Right lobe of liver (tissue), 6 donors: ENCODE results near the gene ACTL7B. TPM values are rescaled to one million over a fixed set of nuclear protein-coding genes. Genes with fewer than 3 reads are reported as not detected.

ENCODE experiments used
- ATAC-seq, 4 donors: fragments of 200-7000 bp; cut with Tn5 transposase; one replicate each; pipeline ENCODE4 v1.9.1; 2020; ENCODE audit warnings: mild to moderate bottlenecking in 4 of 4, moderate library complexity in 4 of 4
- DNase-seq, 3 donors: peaks; one replicate each; pipeline ENCODE4 v3.0.0-alpha.2; 2020
- H3K27ac ChIP-seq, 3 donors: fragments of 200-600 bp; one replicate each; pipeline ENCODE4 v1.8.0; 2022
- H3K27me3 ChIP-seq, 2 donors: fragments of 200-600 bp; one replicate each; pipeline ENCODE4 v1.8.0; 2022
- H3K36me3 ChIP-seq, 4 donors: fragments of 200-600 bp; sonication (generic) in 1 of 4; one replicate each; pipeline versions ENCODE4 v1.5.1 to v1.8.0; 2017 to 2022; ENCODE audit warnings: control low read depth in 1 of 4
- H3K4me1 ChIP-seq, 4 donors: fragments of 200-600 bp; sonication (generic) in 1 of 4; one replicate each; pipeline versions ENCODE4 v1.5.1 to v1.8.0; 2017 to 2022; ENCODE audit warnings: control low read depth in 1 of 4
- H3K4me3 ChIP-seq, 3 donors: fragments of 200-600 bp; one replicate each; pipeline ENCODE4 v1.8.0; 2022
- H3K9me3 ChIP-seq, 4 donors: fragments of 200-600 bp; sonication (generic) in 1 of 4; one replicate each; pipeline versions ENCODE4 v1.5.1 to v1.8.0; 2017 to 2022; ENCODE audit warnings: control low read depth in 1 of 4
- CTCF ChIP-seq, 4 donors: fragments of 200-600 bp in 3 of 4; fragments of 450-650 bp in 1 of 4; IDR thresholded peaks; one replicate each; pipeline versions ENCODE4 v1.5.1 to v1.8.0; 2016 to 2022; ENCODE audit warnings: antibody characterized with exemption in 4 of 4, mild to moderate bottlenecking in 2 of 4
- POLR2A ChIP-seq: fragments of 450-650 bp; IDR thresholded peaks from one replicate; pipeline ENCODE4 v1.6.1; 2017; ENCODE audit warnings: antibody characterized with exemption, mild to moderate bottlenecking
- WGBS: methylation state at CpG from one replicate; pipeline ENCODE4 v1.1.6; 2018; ENCODE audit warnings: low coverage, low lambda C conversion rate; ENCODE audit not compliant: insufficient coverage; ENCODE audit errors: missing lambda C conversion rate; 5-methylcytosine and 5-hydroxymethylcytosine counted together
- intact Hi-C, 2 donors: fragments of 100-400 bp; cut with DNase I; formaldehyde crosslinking; loops; one replicate each; pipeline versions ENCODE4 v1.11.2 to v1.14.1; 2022
- total RNA-seq, 6 experiments: library from RNA; depleted of rRNA in 2 of 6; stranded (reverse); fragments of >200 nt in 2 of 6; fragmentation: NEBNext Ultra II Directional in 3 of 6; extraction: Animal tissue kit (Norgen Biotek cat#: 25700) in 3 of 6; gene quantifications; one replicate each; pipeline versions ENCODE4 v1.1.0 to v1.2.4, GENCODE V29; 2016 to 2023
- donor health status: DM: no; HTN: yes; CAD: no.
- donor health status: DM: no; HTN: no; CAD: no.
- donor health status: DM: no; HTN: no; CAD: no.
- donor health status: DM: no; HTN: yes; CAD: no.
- donor health status: DM: no; HTN: yes; CAD: no.

Gene ACTL7B
- total RNA-seq, 6 experiments from 2014 or later = not detected

GRCh38 chr9:108882052-108882888 is 26.5 kb upstream of the ACTL7B start:
- H3K4me1 ChIP-seq = peaks cover 0 to 25% (median 7%) of the 10 kb centered on the region in 4 donors
- ATAC-seq = no peak
- intact Hi-C loops = no loop called here
- peaks cover 0 to 29% (median 15%) of the 10 kb centered on the region in 4 donors for H3K36me3 ChIP-seq
- TF ChIP-seq CTCF (IDR thresholded peaks at IDR 0.05) (no peak), POLR2A (no peak)
- no peaks in the 10 kb centered on the region for H3K27me3 ChIP-seq
- WGBS = 92% methylated on average over 6 of the region's 6 CpGs
- no peak overlapping the region for H3K27ac ChIP-seq
- no peak overlapping the region for H3K4me3 ChIP-seq
- no peak for DNase-seq
- H3K9me3 ChIP-seq = no peaks in the 10 kb centered on the region

GRCh38 chr9:108880738-108881316 is 25.0 kb upstream of the ACTL7B start:
- DNase-seq (no peak), ATAC-seq (no peak)
- H3K4me1 ChIP-seq = peaks cover 0 to 12% (median 1%) of the 10 kb centered on the region in 4 donors
- TF ChIP-seq POLR2A (no peak), CTCF (IDR thresholded peaks at IDR 0.05) (no peak)
- no peaks in the 10 kb centered on the region for H3K9me3 ChIP-seq
- intact Hi-C loops = no loop called here
- no peak overlapping the region for H3K27ac ChIP-seq
- no peaks in the 10 kb centered on the region for H3K27me3 ChIP-seq
- no peak overlapping the region for H3K4me3 ChIP-seq
- H3K36me3 ChIP-seq = peaks cover 0 to 29% (median 15%) of the 10 kb centered on the region in 4 donors
- 69% methylated on average over 3 of the region's 3 CpGs for WGBS

- no peaks in the 10 kb centered on the region for H3K27me3 ChIP-seq
- no peak for TF ChIP-seq POLR2A
- TF ChIP-seq CTCF (IDR thresholded peaks at IDR 0.05) = no peak
- H3K27ac ChIP-seq = no peak overlapping the region
- intact Hi-C loops = no loop called here
- no peaks in the 10 kb centered on the region for H3K4me1 ChIP-seq
- no peaks in the 10 kb centered on the region for H3K9me3 ChIP-seq
- no peak for ATAC-seq
- peaks cover 0 to 48% (median 20%) of the 10 kb centered on the region in 4 donors for H3K36me3 ChIP-seq
- 92% methylated on average over 2 of the region's 2 CpGs for WGBS
- DNase-seq = no peak
- no peak overlapping the region for H3K4me3 ChIP-seq
Measured at GRCh38 chr9:108877524-108877923, 21.7 kb upstream of the ACTL7B start.

GRCh38 chr9:108876425-108876824 is 20.6 kb upstream of the ACTL7B start:
- ATAC-seq (no peak), DNase-seq (no peak)
- H3K27ac ChIP-seq = no peak overlapping the region
- intact Hi-C loops = no loop called here
- H3K9me3 ChIP-seq = no peaks in the 10 kb centered on the region
- H3K36me3 ChIP-seq = peaks cover 0 to 48% (median 20%) of the 10 kb centered on the region in 4 donors
- TF ChIP-seq POLR2A (no peak), CTCF (IDR thresholded peaks at IDR 0.05) (no peak)
- 90% methylated on average over 4 of the region's 5 CpGs for WGBS
- H3K4me1 ChIP-seq = no peaks in the 10 kb centered on the region
- H3K27me3 ChIP-seq = no peaks in the 10 kb centered on the region
- H3K4me3 ChIP-seq = no peak overlapping the region
